Neural progenitor cell (in vitro differentiated cells): Measurements from ENCODE around the gene PIGQ.

Experiments
- CTCF ChIP-seq: fragments of 200-600 bp; sonication (generic); IDR thresholded peaks from 2 replicates; pipeline ENCODE4 v1.5.1; 2017; ENCODE audit warnings: antibody characterized with exemption, mild to moderate bottlenecking
- EZH2 ChIP-seq: fragments of 200-600 bp; sonication (generic); IDR thresholded peaks from 2 replicates; pipeline ENCODE4 v1.6.1; 2017; ENCODE audit warnings: antibody characterized with exemption, mild to moderate bottlenecking, moderate library complexity
- EZH2phosphoT487 ChIP-seq: fragments of 200-600 bp; sonication (generic); IDR thresholded peaks from 2 replicates; pipeline ENCODE4 v1.6.1; 2017; ENCODE audit warnings: antibody characterized with exemption

DNA sequence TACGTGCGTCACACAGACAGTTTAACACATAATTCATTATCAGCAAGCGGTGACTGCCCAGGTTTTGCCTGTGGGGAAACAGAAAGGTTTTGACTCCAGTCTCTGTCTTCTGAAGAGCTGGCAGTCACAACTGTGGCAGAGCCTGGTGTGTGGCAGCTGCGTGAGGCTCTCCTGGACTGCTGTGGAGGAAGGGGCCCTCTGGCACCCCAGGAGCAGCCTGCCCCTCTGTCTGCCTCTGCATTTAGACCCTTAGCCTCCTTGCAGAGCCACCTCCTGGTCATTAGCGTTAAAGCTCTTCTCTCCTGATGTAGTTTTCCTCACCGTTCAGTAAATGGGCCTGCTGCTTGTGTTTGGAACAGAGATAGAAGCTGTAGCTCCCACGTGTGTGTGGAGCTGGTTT, 31.0 kb downstream of the PIGQ start:
- TF ChIP-seq CTCF (peak; percentile 47), EZH2 (no peak), EZH2phosphoT487 (no peak)
